Ovary (tissue), 9 donors: Measurements from ENCODE around the gene PI4K2B. TPM values are rescaled to one million over a fixed set of nuclear protein-coding genes. Genes with fewer than 3 reads are reported as not detected.

Experiments used
- DNase-seq, 5 donors: peaks; one replicate each; pipeline ENCODE4 v3.0.0-alpha.2; 2019 to 2020
- H3K27ac ChIP-seq, 2 donors: fragments of 200-600 bp; one replicate each; pipeline versions ENCODE4 v1.5.1 to v1.8.0; 2019 to 2022
- H3K27me3 ChIP-seq: fragments of 200-600 bp; one replicate; pipeline ENCODE4 v1.8.0; 2022
- H3K36me3 ChIP-seq: fragments of 200-600 bp; sonication (generic); one replicate; pipeline ENCODE4 v1.5.1; 2019
- H3K4me1 ChIP-seq: one replicate; pipeline ENCODE4 v1.8.1; 2013; ENCODE audit warnings: mild to moderate bottlenecking, moderate library complexity; ENCODE audit not compliant: insufficient read depth
- H3K4me3 ChIP-seq: fragments of 200-600 bp; sonication (generic); one replicate; pipeline ENCODE4 v1.5.1; 2017
- H3K9me3 ChIP-seq, 2 donors: fragments of 200-600 bp in 1 of 2; sonication (generic) in 1 of 2; one replicate each; pipeline versions ENCODE4 v1.5.1 to v1.8.1; 2013 to 2019; ENCODE audit warnings: mild to moderate bottlenecking in 1 of 2, moderate library complexity in 1 of 2
- CTCF ChIP-seq, 3 donors: fragments of 450-650 bp in 2 of 3; fragments of 200-600 bp in 1 of 3; IDR thresholded peaks; one replicate each; pipeline versions ENCODE4 v1.5.1 to v1.8.0; 2016 to 2022; ENCODE audit warnings: antibody characterized with exemption in 3 of 3, mild to moderate bottlenecking in 1 of 3
- EP300 ChIP-seq: sonication (generic); formaldehyde crosslinking; IDR thresholded peaks from one replicate; pipeline ENCODE4 v1.6.1; 2017; ENCODE audit warnings: antibody characterized with exemption
- POLR2A ChIP-seq: fragments of 450-650 bp; IDR thresholded peaks from one replicate; pipeline ENCODE4 v1.6.1; 2017; ENCODE audit warnings: antibody characterized with exemption, mild to moderate bottlenecking, moderate library complexity
- WGBS, 3 donors: extraction: QIAGEN DNeasy Blood & Tissue Kit in 1 of 3; methylation state at CpG; one replicate each; pipeline versions ENCODE4 v1.1.5 to v1.1.7; 2013 to 2017; 5-methylcytosine and 5-hydroxymethylcytosine counted together
- intact Hi-C, 4 donors: fragments of 100-400 bp; cut with DNase I; formaldehyde crosslinking; loops; one replicate each; pipeline versions ENCODE4 v1.11.0 to v1.15.1; 2022 to 2023
- polyA plus RNA-seq, 2 donors: library from polyadenylated mRNA; stranded (reverse); fragments of 200-250 nt in 1 of 2; fragments of 350-450 nt in 1 of 2; fragmentation: Illumina TruSeq in 1 of 2; extraction: RNeasy Lipid Tissue Mini Kit (QIAGEN cat#74804) in 1 of 2; gene quantifications; one replicate each; pipeline ENCODE4 v1.2.3, GENCODE V29; 2013 to 2014
- total RNA-seq, 7 donors: library from RNA; depleted of rRNA in 2 of 7; stranded (reverse); fragments of >200 nt in 2 of 7; fragmentation: NEBNext Ultra II Directional in 3 of 7; extraction: Animal tissue kit (Norgen Biotek cat#: 25700) in 3 of 7; gene quantifications; one replicate each; pipeline versions ENCODE4 v1.1.0 to v1.2.4, GENCODE V29; 2016 to 2023
- donor health status: DM: no; HTN: no; CAD: no; lungs with moderate emphysema.
- donor health status: DM: no; HTN: no; CAD: no.
- donor health status: Bipolar disorder and iron deficiency.
- donor health status: DM: yes; HTN: yes; CAD: no.
- donor health status: DM: no; HTN: no; CAD: no.
- donor health status: DM: yes; HTN: yes; CAD: no.

PI4K2B gene
- total and polyA plus RNA-seq, 9 donors: 4.7 to 10.1 (median 8.9) TPM

GRCh38 chr4:25299476-25300203 lies 65.8 kb downstream of the PI4K2B start:
- H3K9me3 ChIP-seq: no peaks in the 10 kb centered on the region
- intact Hi-C loops: no loop called here
- TF ChIP-seq EP300 (no peak), POLR2A (no peak), CTCF (IDR thresholded peaks at IDR 0.05) (no peak)
- WGBS, 3 donors: 44 to 54% (median 48%) methylated on average over 10 of the region's 10 CpGs
- no peaks in the 10 kb centered on the region for H3K4me1 ChIP-seq
- H3K27me3 ChIP-seq: no peaks in the 10 kb centered on the region
- no peak overlapping the region for H3K27ac ChIP-seq
- no peak overlapping the region for H3K4me3 ChIP-seq
- no peaks in the 10 kb centered on the region for H3K36me3 ChIP-seq
- DNase-seq: no peak

- H3K27me3 ChIP-seq: no peaks in the 10 kb centered on the region
- no peak for TF ChIP-seq POLR2A
- no peak overlapping the region for H3K27ac ChIP-seq
- H3K36me3 ChIP-seq: no peaks in the 10 kb centered on the region
- H3K4me3 ChIP-seq: no peak overlapping the region
- no peak for DNase-seq
- no peaks in the 10 kb centered on the region for H3K9me3 ChIP-seq
- 64 to 69% (median 66%) methylated on average over 4 of the region's 4 CpGs for WGBS, 3 donors
- intact Hi-C loops: no loop called here
- no peaks in the 10 kb centered on the region for H3K4me1 ChIP-seq
Measured at GRCh38 chr4:25301471-25301870, 67.6 kb downstream of the PI4K2B start.

GRCh38 chr4:25302626-25303025 lies 68.8 kb downstream of the PI4K2B start:
- TF ChIP-seq EP300: no peak
- no peak for TF ChIP-seq CTCF (IDR thresholded peaks at IDR 0.05)
- TF ChIP-seq POLR2A: no peak
- intact Hi-C loops: no loop called here
- no peaks in the 10 kb centered on the region for H3K4me1 ChIP-seq
- H3K27me3 ChIP-seq: no peaks in the 10 kb centered on the region
- H3K9me3 ChIP-seq: no peaks in the 10 kb centered on the region
- no peaks in the 10 kb centered on the region for H3K36me3 ChIP-seq
- no peak for DNase-seq
- H3K4me3 ChIP-seq: no peak overlapping the region
- no peak overlapping the region for H3K27ac ChIP-seq
- 83 to 93% (median 91%) methylated on average over 9 of the region's 9 CpGs for WGBS, 3 donors

GRCh38 chr4:25303578-25303977 lies 69.7 kb downstream of the PI4K2B start:
- Histone ChIP-seq H3K4me1 (no peaks in the 10 kb centered on the region), H3K9me3 (no peaks in the 10 kb centered on the region), H3K4me3 (no peak overlapping the region), H3K27me3 (no peaks in the 10 kb centered on the region), H3K36me3 (no peaks in the 10 kb centered on the region), H3K27ac (no peak overlapping the region)
- 83 to 90% (median 86%) methylated on average over 3 of the region's 3 CpGs for WGBS, 3 donors
- no peak for DNase-seq
- intact Hi-C loops: no loop called here
- TF ChIP-seq CTCF (IDR thresholded peaks at IDR 0.05) (no peak), EP300 (no peak), POLR2A (no peak)

- no peak for DNase-seq
- WGBS, 3 donors: 79 to 91% (median 91%) methylated on average over 4 of the region's 4 CpGs
- intact Hi-C loops: no loop called here
Measured at GRCh38 chr4:25306518-25307057, 72.8 kb downstream of the PI4K2B start.

More at GRCh38 chr4:25306518-25307057, 72.8 kb downstream of the PI4K2B start:
- Histone ChIP-seq H3K4me3 (no peak overlapping the region), H3K27ac (no peak overlapping the region), H3K36me3 (no peaks in the 10 kb centered on the region), H3K4me1 (no peaks in the 10 kb centered on the region), H3K9me3 (no peaks in the 10 kb centered on the region), H3K27me3 (no peaks in the 10 kb centered on the region)
- no peak for TF ChIP-seq POLR2A
- no peak for TF ChIP-seq CTCF (IDR thresholded peaks at IDR 0.05)
- no peak for TF ChIP-seq EP300
